NT2/D1 (cell line): ENCODE measurements around the gene SEMA6B.

Source experiments
- SUZ12 ChIP-seq: IDR thresholded peaks from 2 replicates; pipeline ENCODE4 v1.6.1; 2011; ENCODE audit not compliant: insufficient read length, insufficient read depth; ENCODE audit errors: extremely low read depth
- ZNF274 ChIP-seq: IDR thresholded peaks from 2 replicates; pipeline ENCODE4 v1.6.1; 2011; ENCODE audit warnings: mild to moderate bottlenecking, low read depth, low read length

GRCh38 chr19:4518345-4519171 is 40.9 kb downstream of the SEMA6B start, which contains the start of gene PLIN4:
- TF ChIP-seq SUZ12, result no peak
- TF ChIP-seq ZNF274, result no peak
